Activated CD4-positive, alpha-beta T cell treated with anti-CD3 and anti-CD28 coated beads, Interleukin-2, Interleukin-6, amounts not matched to agents 100 ng/mL and 50 ng/mL, durations not matched to agents 16 hours and 8 hours (primary cell): ENCODE results near the gene EPHA8.

Experiments used
- DNase-seq: peaks from one replicate; pipeline ENCODE4 v3.0.0-alpha.2; 2020

The EPHA8 gene

GRCh38 chr1:22595108-22595507, 31.8 kb downstream of the EPHA8 start:
- DNase-seq: no peak

- DNase-seq: no peak
These were observed 34.1 kb downstream of the EPHA8 start for GRCh38 chr1:22597301-22597965.

GRCh38 chr1:22597996-22598395, 34.7 kb downstream of the EPHA8 start:
- no peak for DNase-seq

GRCh38 chr1:22598736-22599135, 35.4 kb downstream of the EPHA8 start:
- DNase-seq: no peak

GRCh38 chr1:22600071-22600816, 37.0 kb downstream of the EPHA8 start:
- no peak for DNase-seq

- DNase-seq: no peak
These were observed 37.7 kb downstream of the EPHA8 start for GRCh38 chr1:22600817-22601605.

- DNase-seq: no peak
These were observed 38.3 kb downstream of the EPHA8 start for GRCh38 chr1:22601610-22602009.

- DNase-seq: no peak
These were observed 38.9 kb downstream of the EPHA8 start for GRCh38 chr1:22602060-22602740.

- no peak for DNase-seq
These were observed 42.9 kb downstream of the EPHA8 start for GRCh38 chr1:22606161-22606560.

GRCh38 chr1:22607154-22607553, 43.9 kb downstream of the EPHA8 start:
- no peak for DNase-seq

GRCh38 chr1:22608361-22608760, 45.1 kb downstream of the EPHA8 start:
- no peak for DNase-seq

GRCh38 chr1:22609291-22609690, 46.0 kb downstream of the EPHA8 start:
- DNase-seq: no peak

GRCh38 chr1:22611530-22611947, 48.2 kb downstream of the EPHA8 start:
- peak; percentile 28 for DNase-seq

GRCh38 chr1:22612671-22613571, 49.6 kb downstream of the EPHA8 start:
- DNase-seq: no peak

- DNase-seq: no peak
These were observed 50.3 kb downstream of the EPHA8 start for GRCh38 chr1:22613572-22613918.

GRCh38 chr1:22613951-22614350, 50.7 kb downstream of the EPHA8 start:
- DNase-seq: no peak

GRCh38 chr1:22615886-22616285, 52.6 kb downstream of the EPHA8 start:
- DNase-seq: no peak

GRCh38 chr1:22616571-22616970, 53.3 kb downstream of the EPHA8 start:
- DNase-seq: no peak

- no peak for DNase-seq
These were observed 54.8 kb downstream of the EPHA8 start for GRCh38 chr1:22618056-22618455.

GRCh38 chr1:22619252-22619651, 56.0 kb downstream of the EPHA8 start:
- no peak for DNase-seq

GRCh38 chr1:22619798-22620197, 56.5 kb downstream of the EPHA8 start:
- no peak for DNase-seq

- no peak for DNase-seq
These were observed 58.5 kb downstream of the EPHA8 start for GRCh38 chr1:22621761-22622160.
